Activated naive CD8-positive, alpha-beta T cell treated with anti-CD3 and anti-CD28 coated beads, Interleukin-2, amount 10 ng/mL, durations not matched to agents 7 days and 5 days (primary cell): ENCODE results near the gene BCKDK. TPM values are rescaled to one million over a fixed set of nuclear protein-coding genes. Genes with fewer than 3 reads are reported as not detected.

ENCODE experiments used
- ATAC-seq: fragments of 150-1000 bp; cut with Tn5 transposase; one replicate; pipeline ENCODE4 v1.10.0; 2021; ENCODE audit warnings: low read depth, moderate library complexity
- POLR2A ChIA-PET: fragments of 350-600 bp; sonication (Branson Sonifier 250); formaldehyde crosslinking; loops from one replicate; lab custom pipeline; 2021; ENCODE audit warnings: antibody characterized with exemption; lab: Charles Lee
- DNase-seq: peaks from one replicate; pipeline ENCODE4 v3.0.0; 2021
- H3K27ac Mint-ChIP-seq: one replicate; pipeline ENCODE4 v1.8.0; 2022; ENCODE audit warnings: mild to moderate bottlenecking, mixed read lengths
- H3K27me3 Mint-ChIP-seq: one replicate; pipeline ENCODE4 v1.8.0; 2022; ENCODE audit warnings: mild to moderate bottlenecking, moderate library complexity, mixed read lengths
- H3K36me3 Mint-ChIP-seq: one replicate; pipeline ENCODE4 v1.8.0; 2021; ENCODE audit warnings: mild to moderate bottlenecking, mixed read lengths
- H3K4me1 Mint-ChIP-seq: one replicate; pipeline ENCODE4 v1.8.0; 2021; ENCODE audit warnings: mixed read lengths
- H3K4me3 Mint-ChIP-seq: one replicate; pipeline ENCODE4 v1.8.0; 2022; ENCODE audit warnings: mild to moderate bottlenecking, moderate library complexity, mixed read lengths
- H3K9me3 Mint-ChIP-seq: one replicate; pipeline ENCODE4 v1.8.0; 2021; ENCODE audit warnings: mixed read lengths
- total RNA-seq, 2 experiments: library from RNA; stranded (reverse); gene quantifications; one replicate each; pipeline ENCODE4 v1.2.3, GENCODE V29; 2021

The BCKDK gene
- total RNA-seq, 2 experiments from 2014 or later: 35.8 to 37.0 TPM

DNA sequence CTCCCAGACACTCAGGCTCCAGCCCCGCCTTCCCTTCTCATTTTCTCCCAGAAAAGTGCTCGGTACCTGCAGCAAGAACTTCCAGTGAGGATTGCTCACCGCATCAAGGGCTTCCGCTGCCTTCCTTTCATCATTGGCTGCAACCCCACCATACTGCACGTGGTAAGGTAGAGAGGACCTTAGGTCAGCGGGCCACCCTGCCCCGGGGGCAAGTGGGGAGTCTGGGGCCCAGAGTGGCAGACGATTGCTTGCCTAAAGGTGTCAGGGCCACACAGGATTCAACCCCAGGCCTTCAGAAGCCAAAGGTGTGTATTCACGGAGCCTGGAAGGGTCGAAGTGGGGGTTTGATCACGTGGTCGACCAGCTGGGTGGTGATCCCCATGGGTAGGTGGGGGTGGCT lies 1.4 kb downstream of the BCKDK start:
- DNase-seq (no peak), ATAC-seq (no peak)
- Mint-ChIP-seq H3K4me1 (peaks cover 16% of the 10 kb centered on the region), H3K4me3 (peak overlapping the region; percentile 80), H3K36me3 (peaks cover 13% of the 10 kb centered on the region), H3K27ac (peak overlapping the region; percentile 70), H3K9me3 (no peaks in the 10 kb centered on the region), H3K27me3 (no peaks in the 10 kb centered on the region)
- POLR2A ChIA-PET: no interaction called here

GRCh38 chr16:31110106-31111034 lies 2.2 kb downstream of the BCKDK start:
- H3K27ac Mint-ChIP-seq: peak overlapping the region; percentile 8
- no peak for ATAC-seq
- H3K4me3 Mint-ChIP-seq: peak overlapping the region; percentile 20
- no peaks in the 10 kb centered on the region for H3K27me3 Mint-ChIP-seq
- DNase-seq: no peak
- no peaks in the 10 kb centered on the region for H3K9me3 Mint-ChIP-seq
- POLR2A ChIA-PET: no interaction called here
- peaks cover 18% of the 10 kb centered on the region for H3K4me1 Mint-ChIP-seq
- peaks cover 13% of the 10 kb centered on the region for H3K36me3 Mint-ChIP-seq

- Mint-ChIP-seq H3K9me3 (no peaks in the 10 kb centered on the region), H3K4me3 (no peak overlapping the region), H3K4me1 (peaks cover 14% of the 10 kb centered on the region), H3K27ac (no peak overlapping the region), H3K36me3 (peaks cover 13% of the 10 kb centered on the region), H3K27me3 (no peaks in the 10 kb centered on the region)
- POLR2A ChIA-PET: interaction anchor here (0.6 kb wide), 1 partner anchor 148 kb away, joined by 3 read pairs; no protein-coding TSS in a partner anchor
- ATAC-seq (no peak), DNase-seq (no peak)
Observed at GRCh38 chr16:31111881-31112466, 3.8 kb downstream of the BCKDK start.

DNA sequence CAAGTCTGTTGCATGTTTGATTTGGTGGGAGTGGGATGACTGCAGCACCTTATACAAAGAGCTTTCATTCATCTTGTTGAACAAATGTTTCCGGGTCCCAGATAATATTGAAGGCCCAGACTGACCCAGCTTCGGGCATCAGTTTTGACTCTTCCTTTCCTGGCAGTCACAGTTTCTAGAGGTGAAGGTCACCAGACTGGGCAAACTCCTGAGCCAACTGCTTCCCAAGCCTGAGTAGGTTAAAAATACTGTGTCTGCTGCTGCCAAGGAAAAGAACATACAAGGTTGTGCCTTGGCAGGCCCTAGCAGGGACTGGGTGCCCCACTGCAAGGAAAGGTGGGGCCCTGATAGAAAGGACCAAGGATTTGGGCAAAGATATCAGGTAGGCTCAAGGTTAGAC lies 4.5 kb downstream of the BCKDK start:
- Mint-ChIP-seq H3K27me3 (no peaks in the 10 kb centered on the region), H3K4me1 (peaks cover 10% of the 10 kb centered on the region), H3K36me3 (peaks cover 13% of the 10 kb centered on the region), H3K27ac (no peak overlapping the region), H3K9me3 (no peaks in the 10 kb centered on the region), H3K4me3 (no peak overlapping the region)
- POLR2A ChIA-PET: no interaction called here
- no peak for DNase-seq
- no peak for ATAC-seq

GRCh38 chr16:31113121-31114120 lies 5.2 kb downstream of the BCKDK start:
- no peaks in the 10 kb centered on the region for H3K9me3 Mint-ChIP-seq
- ATAC-seq (no peak), DNase-seq (no peak)
- H3K27me3 Mint-ChIP-seq: no peaks in the 10 kb centered on the region
- peak overlapping the region; percentile 64 for H3K27ac Mint-ChIP-seq
- H3K4me3 Mint-ChIP-seq: no peak overlapping the region
- POLR2A ChIA-PET: no interaction called here
- H3K4me1 Mint-ChIP-seq: peaks cover 9% of the 10 kb centered on the region
- H3K36me3 Mint-ChIP-seq: peaks cover 13% of the 10 kb centered on the region

DNA sequence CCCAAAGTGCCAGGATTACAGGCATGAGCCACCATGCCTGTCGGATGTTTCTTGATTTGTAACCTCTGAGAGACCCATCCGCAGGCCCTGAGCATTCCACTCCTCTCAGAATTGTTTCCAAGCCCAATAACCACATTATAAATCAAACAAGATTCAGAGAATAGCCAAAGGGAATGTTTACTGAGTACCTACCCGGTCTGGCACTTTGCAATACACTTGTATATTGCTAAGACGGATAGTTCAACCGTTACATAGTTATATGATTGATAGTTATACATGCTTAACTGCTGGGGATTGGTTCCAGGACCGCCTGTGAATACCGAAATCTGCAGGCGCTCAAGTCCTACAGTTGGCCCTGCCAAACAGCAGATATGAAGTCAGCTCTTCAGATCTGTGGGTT lies 6.3 kb downstream of the BCKDK start:
- POLR2A ChIA-PET: no interaction called here
- no peak for ATAC-seq
- Mint-ChIP-seq H3K27me3 (no peaks in the 10 kb centered on the region), H3K36me3 (peaks cover 13% of the 10 kb centered on the region), H3K9me3 (no peaks in the 10 kb centered on the region), H3K27ac (peak overlapping the region; percentile 25), H3K4me3 (no peak overlapping the region), H3K4me1 (peaks cover 13% of the 10 kb centered on the region)
- DNase-seq: no peak

- POLR2A ChIA-PET: interaction anchor here (0.5 to 2.9 kb wide), 24 partner anchors 9 to 932 kb away, joined by 3 to 33 read pairs (median 4); partner anchors contain the start of genes ARMC5, BCKDK, FUS and PRSS8
- Mint-ChIP-seq H3K27ac (peak within 1 kb of the TSS; percentile 87), H3K4me3 (peak within 1 kb of the TSS; percentile 87), H3K27me3 (no peaks in the 10 kb centered on the region), H3K4me1 (peaks cover 12% of the 10 kb centered on the region), H3K36me3 (peaks cover 15% of the 10 kb centered on the region), H3K9me3 (no peaks in the 10 kb centered on the region)
- DNase-seq (peak; percentile 95), ATAC-seq (peak; percentile 94)
Observed at GRCh38 chr16:31117384-31118222, 9.4 kb downstream of the BCKDK start, which contains the start of gene KAT8. TSS of gene KAT8 (plus strand) at chr16:31117664. CDS start at chr16:31117682, 18 bp downstream.

DNA sequence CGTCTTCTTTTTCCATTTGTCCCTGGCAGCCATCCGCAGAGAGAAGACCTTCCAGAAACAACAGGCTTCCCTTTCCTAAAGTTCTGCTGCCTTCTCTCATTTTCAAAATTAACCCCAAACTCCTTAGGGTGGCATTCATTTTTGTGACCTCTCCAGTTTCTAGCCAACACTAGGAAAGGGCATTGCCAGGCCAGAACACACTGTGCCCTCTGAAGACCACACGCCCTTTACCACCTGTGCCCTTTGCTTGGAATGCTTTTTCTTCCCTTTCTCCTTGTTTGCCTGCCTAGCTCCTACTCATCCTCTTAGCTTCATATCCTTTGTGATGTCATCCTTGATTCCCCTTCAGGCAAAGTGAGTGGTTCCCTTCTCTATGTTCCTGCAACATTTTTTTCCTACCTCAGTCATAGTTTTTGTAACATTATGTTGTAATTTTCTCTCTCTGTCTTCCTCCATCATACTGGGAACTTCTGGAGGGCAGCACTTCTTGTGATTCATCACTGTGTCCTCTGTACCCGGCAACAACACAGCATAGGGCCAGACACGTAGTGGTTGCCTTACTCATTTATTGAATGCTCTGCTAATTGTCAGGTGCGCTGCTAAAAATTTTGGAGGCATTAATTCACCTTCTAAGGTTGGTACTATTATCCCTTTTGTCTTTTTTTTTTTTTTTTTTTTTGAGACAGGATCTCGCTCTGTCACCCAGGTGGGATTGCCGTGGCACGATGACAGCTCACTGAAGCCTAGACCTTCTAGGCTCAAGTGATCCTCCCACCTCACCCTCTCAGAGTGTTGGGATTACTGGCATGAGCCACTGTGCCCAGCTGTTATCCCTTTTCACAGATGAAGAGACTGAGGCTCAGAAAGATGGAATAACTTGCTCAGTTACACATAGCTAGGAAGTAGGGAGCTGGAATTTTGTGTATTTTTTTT lies 10.3 kb downstream of the BCKDK start:
- no peak for DNase-seq
- no peak for ATAC-seq
- POLR2A ChIA-PET: interaction anchor here (1.0 to 2.9 kb wide), 18 partner anchors 8 to 341 kb away, joined by 3 to 33 read pairs (median 6); partner anchors contain the start of genes ARMC5, BCKDK, FUS and PYCARD
- Mint-ChIP-seq H3K4me3 (peak overlapping the region; percentile 87), H3K36me3 (peaks cover 15% of the 10 kb centered on the region), H3K4me1 (peaks cover 12% of the 10 kb centered on the region), H3K9me3 (no peaks in the 10 kb centered on the region), H3K27ac (peak overlapping the region; percentile 85), H3K27me3 (no peaks in the 10 kb centered on the region)

- POLR2A ChIA-PET: interaction anchor here (1.3 to 2.8 kb wide), 2 partner anchors 22 to 60 kb away, joined by 4 to 9 read pairs; partner anchors contain the start of gene FUS
- Mint-ChIP-seq H3K4me3 (no peak overlapping the region), H3K4me1 (peaks cover 8% of the 10 kb centered on the region), H3K27me3 (no peaks in the 10 kb centered on the region), H3K27ac (no peak overlapping the region), H3K9me3 (no peaks in the 10 kb centered on the region), H3K36me3 (peaks cover 16% of the 10 kb centered on the region)
- DNase-seq: no peak
- ATAC-seq: no peak
Observed at GRCh38 chr16:31120129-31120528, 11.9 kb downstream of the BCKDK start.

GRCh38 chr16:31125844-31126243 lies 17.7 kb downstream of the BCKDK start:
- Mint-ChIP-seq H3K4me1 (peaks cover 5% of the 10 kb centered on the region), H3K27ac (no peak overlapping the region), H3K9me3 (no peaks in the 10 kb centered on the region), H3K4me3 (no peak overlapping the region), H3K36me3 (peaks cover 18% of the 10 kb centered on the region), H3K27me3 (no peaks in the 10 kb centered on the region)
- DNase-seq: no peak
- ATAC-seq: no peak
- POLR2A ChIA-PET: interaction anchor here (0.8 to 1.9 kb wide), 2 partner anchors 8 to 176 kb away, joined by 3 to 6 read pairs; partner anchors contain the start of gene KAT8

DNA sequence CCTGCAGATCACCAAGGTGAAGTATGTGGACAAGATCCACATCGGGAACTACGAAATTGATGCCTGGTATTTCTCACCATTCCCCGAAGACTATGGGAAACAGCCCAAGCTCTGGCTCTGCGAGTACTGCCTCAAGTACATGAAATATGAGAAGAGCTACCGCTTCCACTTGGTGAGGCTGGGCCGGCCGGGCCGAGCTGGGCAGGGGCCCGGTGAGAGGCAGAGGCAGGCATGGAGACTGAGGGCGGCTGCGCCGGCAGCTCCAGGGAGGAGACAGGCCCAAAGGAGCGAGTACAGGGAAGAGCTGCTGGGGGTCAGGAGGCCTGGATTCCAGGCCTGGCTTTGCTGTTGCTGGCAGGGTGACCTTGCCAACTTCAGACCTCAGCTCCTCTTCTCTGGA lies 19.0 kb downstream of the BCKDK start:
- Mint-ChIP-seq H3K27ac (no peak overlapping the region), H3K4me3 (no peak overlapping the region), H3K27me3 (no peaks in the 10 kb centered on the region), H3K4me1 (peaks cover 5% of the 10 kb centered on the region), H3K36me3 (peaks cover 10% of the 10 kb centered on the region), H3K9me3 (no peaks in the 10 kb centered on the region)
- no peak for ATAC-seq
- DNase-seq: no peak
- POLR2A ChIA-PET: interaction anchor here (1.9 kb wide), 1 partner anchor 10 kb away, joined by 6 read pairs; the partner anchor contains the start of gene KAT8
